Measurements from ENCODE around the gene CLSTN1. TPM values are rescaled to one million over a fixed set of nuclear protein-coding genes. Genes with fewer than 3 reads are reported as not detected.

The CLSTN1 gene
- total RNA-seq, 1 experiment from 2014 or later = 100 TPM

GRCh38 chr1:9852410-9853248 lies 28.9 kb upstream of the CLSTN1 start:
- no peaks in the 10 kb centered on the region for H3K23me2 ChIP-seq (ENCODE audit: insufficient read length, low read depth, low read length, poor library complexity, severe bottlenecking)
- no peaks in the 10 kb centered on the region for H3K79me1 ChIP-seq (ENCODE audit: insufficient read depth, low read depth, low read length, poor library complexity, severe bottlenecking)
- peak overlapping the region in 2 of 3 experiments; percentile 40 to 57; a peak in 2 of 7 replicates for H3K27ac Mint-ChIP-seq
- H3K27me3 ChIP-seq (ENCODE audit: insufficient read depth, low read length) = no peaks in the 10 kb centered on the region
- no peak overlapping the region for H3K4me2 ChIP-seq (ENCODE audit: insufficient read depth, insufficient read length, low read length)
- no peak overlapping the region for H3K23ac ChIP-seq (ENCODE audit: insufficient read length, low read depth, low read length)
- H3T11ph ChIP-seq (ENCODE audit: low read length) = no peak overlapping the region
- no peak overlapping the region for H4K8ac ChIP-seq (replicated peaks; ENCODE audit: insufficient read length, low read depth, low read length)
- no peak overlapping the region for H3K18ac ChIP-seq (ENCODE audit: insufficient read length, low read depth, low read length)
- H3K9me3 Mint-ChIP-seq = peaks cover 3 to 7% of the 10 kb centered on the region in 2 experiments; a peak in 4 of 5 replicates
- no peak overlapping the region for H2BK5ac ChIP-seq (ENCODE audit: insufficient read length, low read length)
- H2AFZ ChIP-seq (ENCODE audit: low read length) = no peak overlapping the region
- no peak overlapping the region for H4K91ac ChIP-seq (ENCODE audit: insufficient read length, low read depth, low read length)
- H3K79me2 ChIP-seq (ENCODE audit: insufficient read depth, low read length) = no peaks in the 10 kb centered on the region
- H3K9ac ChIP-seq (ENCODE audit: extremely low read depth, insufficient read length, low read length) = no peak overlapping the region
- no peaks in the 10 kb centered on the region for H3K27me3 Mint-ChIP-seq (ENCODE audit: low read depth)
- H4K5ac ChIP-seq (ENCODE audit: insufficient read length, low read depth, low read length) = no peak overlapping the region
- H4K20me1 ChIP-seq (ENCODE audit: control insufficient read depth, insufficient read depth, insufficient read length) = no peaks in the 10 kb centered on the region
- H2BK12ac ChIP-seq (ENCODE audit: insufficient read length, low read depth, low read length) = no peak overlapping the region
- no peak overlapping the region for H3K4me3 Mint-ChIP-seq
- no peaks in the 10 kb centered on the region for H3K4me1 ChIP-seq (ENCODE audit: insufficient read depth, low read length)
- H2BK20ac ChIP-seq (ENCODE audit: low read depth, low read length, poor library complexity, severe bottlenecking) = no peak overlapping the region
- no peak overlapping the region for H2AK5ac ChIP-seq (ENCODE audit: insufficient read length, low read length)
- H3K56ac ChIP-seq (ENCODE audit: insufficient read length, low read depth, low read length) = no peak overlapping the region
- TF ChIP-seq CTCF (conservative IDR thresholded peaks at IDR 0.05) = no peak
- peaks cover 13 to 15% (median 14%) of the 10 kb centered on the region in 3 experiments; a peak in 6 of 7 replicates for H3K36me3 Mint-ChIP-seq (ENCODE audit: insufficient read depth in 1 of 3, low read depth in 3 of 3)
- H2BK120ac ChIP-seq (ENCODE audit: low read depth, low read length, poor library complexity, severe bottlenecking) = no peak overlapping the region
- no peaks in the 10 kb centered on the region for H3K9me3 ChIP-seq (ENCODE audit: control insufficient read depth, low read depth, low read length)
- H3K4me1 Mint-ChIP-seq = peaks cover 24 to 32% of the 10 kb centered on the region in 2 experiments
- H3K14ac ChIP-seq (ENCODE audit: insufficient read depth, low read length) = no peak overlapping the region
- no CpG with 5 or more reads among the region's 12 CpGs for WGBS (ENCODE audit: extremely low coverage, insufficient read length, low lambda C conversion rate)
- no peak for DNase-seq
- H3K27ac ChIP-seq (ENCODE audit: insufficient read length, low read depth, low read length) = no peak overlapping the region
- no peak overlapping the region for H3K4ac ChIP-seq (ENCODE audit: low read depth, low read length)
- H2BK15ac ChIP-seq (ENCODE audit: low read depth, low read length) = no peak overlapping the region
